Mesodermal cell (in vitro differentiated cells): Measurements from ENCODE around the gene TMEM135.

ENCODE experiments used
- H3K27ac ChIP-seq: 2 replicates; pipeline ENCODE4 v1.7.0; 2013; ENCODE audit warnings: mild to moderate bottlenecking, low read depth, low read length, moderate library complexity; ENCODE audit not compliant: severe bottlenecking
- H3K36me3 ChIP-seq: 2 replicates; pipeline ENCODE4 v1.7.1; 2013; ENCODE audit warnings: mild to moderate bottlenecking, low read length, moderate library complexity; ENCODE audit not compliant: control insufficient read depth, insufficient read depth
- H3K4me1 ChIP-seq: one replicate; pipeline ENCODE4 v1.7.1; 2013; ENCODE audit warnings: mild to moderate bottlenecking, low read length; ENCODE audit not compliant: insufficient read depth, control insufficient read depth, poor library complexity, severe bottlenecking
- H3K4me3 ChIP-seq: 2 replicates; pipeline ENCODE4 v1.7.0; 2013; ENCODE audit warnings: low read length, control low read depth, mild to moderate bottlenecking; ENCODE audit not compliant: insufficient read depth, poor library complexity, severe bottlenecking; ENCODE audit errors: extremely low read depth
- H3K9me3 ChIP-seq: 2 replicates; pipeline ENCODE4 v1.7.1; 2013; ENCODE audit warnings: mild to moderate bottlenecking, low read length, moderate library complexity; ENCODE audit not compliant: control insufficient read depth
- WGBS, 2 experiments: methylation state at CpG; one replicate each; pipeline ENCODE4 v1.1.5; 2013; ENCODE audit warnings: missing lambda C conversion rate in 2 of 2; ENCODE audit not compliant: insufficient coverage in 2 of 2; 5-methylcytosine and 5-hydroxymethylcytosine counted together

TMEM135 gene

GRCh38 chr11:87324817-87325489, 287.2 kb downstream of the TMEM135 start:
- Histone ChIP-seq H3K4me3 (no peak overlapping the region), H3K27ac (no peak overlapping the region), H3K9me3 (no peaks in the 10 kb centered on the region), H3K4me1 (no peaks in the 10 kb centered on the region), H3K36me3 (peaks cover 40% of the 10 kb centered on the region)

GRCh38 chr11:87325490-87325872, 287.7 kb downstream of the TMEM135 start:
- Histone ChIP-seq H3K4me1 (no peaks in the 10 kb centered on the region), H3K4me3 (no peak overlapping the region), H3K27ac (no peak overlapping the region), H3K36me3 (peaks cover 40% of the 10 kb centered on the region), H3K9me3 (no peaks in the 10 kb centered on the region)
- WGBS, 2 experiments: 89% methylated on average over 2 of the region's 3 CpGs; no CpG with 5 or more reads in 1 of the 2 experiments

- 100% methylated on average over 1 of the region's 2 CpGs for WGBS, 2 experiments
- Histone ChIP-seq H3K9me3 (no peaks in the 10 kb centered on the region), H3K36me3 (peaks cover 34% of the 10 kb centered on the region), H3K4me3 (no peak overlapping the region), H3K4me1 (no peaks in the 10 kb centered on the region), H3K27ac (no peak overlapping the region)
These were observed 288.9 kb downstream of the TMEM135 start for GRCh38 chr11:87326594-87326993.

GRCh38 chr11:87329172-87329571, 291.4 kb downstream of the TMEM135 start:
- H3K27ac ChIP-seq: no peak overlapping the region
- no peak overlapping the region for H3K4me3 ChIP-seq
- WGBS, 2 experiments: 80 to 100% methylated on average over 1 of the region's 2 CpGs
- H3K4me1 ChIP-seq: no peaks in the 10 kb centered on the region
- no peaks in the 10 kb centered on the region for H3K9me3 ChIP-seq
- peaks cover 25% of the 10 kb centered on the region for H3K36me3 ChIP-seq

- H3K4me3 ChIP-seq: no peak overlapping the region
- no CpG with 5 or more reads among the region's 1 CpG for WGBS, 2 experiments
These were observed 292.5 kb downstream of the TMEM135 start for GRCh38 chr11:87330187-87330601.

GRCh38 chr11:87331273-87331672, 293.5 kb downstream of the TMEM135 start:
- no peaks in the 10 kb centered on the region for H3K9me3 ChIP-seq
- H3K4me3 ChIP-seq: no peak overlapping the region
- no peaks in the 10 kb centered on the region for H3K4me1 ChIP-seq
- H3K27ac ChIP-seq: no peak overlapping the region
- WGBS, 2 experiments: 90 to 94% methylated on average over 6 of the region's 6 CpGs
- H3K36me3 ChIP-seq: peaks cover 17% of the 10 kb centered on the region

More at GRCh38 chr11:87330187-87330601, 292.5 kb downstream of the TMEM135 start:
- no peak overlapping the region for H3K27ac ChIP-seq
- H3K4me1 ChIP-seq: no peaks in the 10 kb centered on the region
- peaks cover 22% of the 10 kb centered on the region for H3K36me3 ChIP-seq
- no peaks in the 10 kb centered on the region for H3K9me3 ChIP-seq

GRCh38 chr11:87338046-87338639, 300.4 kb downstream of the TMEM135 start:
- Histone ChIP-seq H3K4me3 (no peak overlapping the region), H3K9me3 (peaks cover 16% of the 10 kb centered on the region), H3K4me1 (no peaks in the 10 kb centered on the region), H3K27ac (no peak overlapping the region), H3K36me3 (no peaks in the 10 kb centered on the region)
- WGBS, 2 experiments: 100% methylated on average over 1 of the region's 3 CpGs; no CpG with 5 or more reads in 1 of the 2 experiments

GRCh38 chr11:87339416-87339815, 301.7 kb downstream of the TMEM135 start:
- Histone ChIP-seq H3K4me3 (no peak overlapping the region), H3K27ac (no peak overlapping the region), H3K4me1 (no peaks in the 10 kb centered on the region), H3K36me3 (no peaks in the 10 kb centered on the region), H3K9me3 (peaks cover 16% of the 10 kb centered on the region)
- 93 to 100% methylated on average over 2 to 3 of the region's 5 CpGs for WGBS, 2 experiments

GRCh38 chr11:87347441-87347840, 309.7 kb downstream of the TMEM135 start:
- Histone ChIP-seq H3K4me3 (no peak overlapping the region), H3K9me3 (no peaks in the 10 kb centered on the region), H3K27ac (peak overlapping the region; percentile 19), H3K4me1 (peaks cover 6% of the 10 kb centered on the region), H3K36me3 (no peaks in the 10 kb centered on the region)
- 100% methylated on average over 2 of the region's 2 CpGs; no CpG with 5 or more reads in 1 of the 2 experiments for WGBS, 2 experiments

GRCh38 chr11:87347854-87348253, 310.1 kb downstream of the TMEM135 start:
- H3K4me1 ChIP-seq: peaks cover 6% of the 10 kb centered on the region
- no peaks in the 10 kb centered on the region for H3K36me3 ChIP-seq
- H3K27ac ChIP-seq: peak overlapping the region; percentile 19
- H3K9me3 ChIP-seq: no peaks in the 10 kb centered on the region
- no peak overlapping the region for H3K4me3 ChIP-seq

GRCh38 chr11:87351676-87352075, 313.9 kb downstream of the TMEM135 start:
- 80% methylated on average over 1 of the region's 2 CpGs; no CpG with 5 or more reads in 1 of the 2 experiments for WGBS, 2 experiments
- Histone ChIP-seq H3K36me3 (no peaks in the 10 kb centered on the region), H3K9me3 (no peaks in the 10 kb centered on the region), H3K27ac (no peak overlapping the region), H3K4me1 (peaks cover 13% of the 10 kb centered on the region), H3K4me3 (no peak overlapping the region)
